ENCODE results near the gene PLCL1.
A peak's percentile ranks its signal among the peaks of the same experiment; 100 is the strongest.

PLCL1 gene

GRCh38 chr2:197804049-197804757 is at the start of gene PLCL1:
PLCL1 (plus strand) TSS chr2:197804593.
- DNase-seq: peak; percentile 94

- DNase-seq: no peak
These were observed 45.4 kb upstream of the PLCL1 start for GRCh38 chr2:197759013-197759412.

DNA sequence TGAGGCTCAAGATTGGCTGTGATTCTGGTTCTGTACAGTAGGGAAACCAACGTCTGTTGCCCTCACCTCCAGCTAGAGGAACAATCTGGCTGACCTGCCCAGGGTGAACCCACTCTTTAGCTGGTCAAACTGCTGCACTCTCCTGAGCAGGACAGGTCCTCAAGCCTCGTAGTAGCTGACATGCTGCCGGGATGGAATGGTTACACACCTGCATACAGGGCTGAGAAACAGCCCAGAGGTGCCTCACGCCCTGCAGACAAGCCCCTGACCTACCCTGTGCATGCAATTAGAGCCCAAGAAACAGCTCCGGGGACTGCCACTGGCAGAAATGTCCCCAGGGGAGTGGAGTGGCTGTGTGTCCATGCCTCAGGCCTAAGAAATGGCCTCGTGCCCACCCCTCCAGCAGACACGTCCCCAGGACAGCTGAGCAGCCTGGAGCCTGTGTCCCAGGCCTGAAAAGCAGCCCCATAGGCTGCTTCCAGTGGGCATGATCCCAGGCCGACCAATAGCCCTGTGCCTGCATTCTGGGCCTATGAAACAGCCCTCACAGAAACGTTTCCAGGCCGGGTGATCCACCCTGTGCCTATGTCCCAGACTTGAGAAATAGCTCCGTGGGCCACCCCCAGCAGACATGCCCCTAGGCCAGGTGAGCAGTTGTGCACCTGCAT is 44.6 kb upstream of the PLCL1 start:
- no peak for DNase-seq

DNA sequence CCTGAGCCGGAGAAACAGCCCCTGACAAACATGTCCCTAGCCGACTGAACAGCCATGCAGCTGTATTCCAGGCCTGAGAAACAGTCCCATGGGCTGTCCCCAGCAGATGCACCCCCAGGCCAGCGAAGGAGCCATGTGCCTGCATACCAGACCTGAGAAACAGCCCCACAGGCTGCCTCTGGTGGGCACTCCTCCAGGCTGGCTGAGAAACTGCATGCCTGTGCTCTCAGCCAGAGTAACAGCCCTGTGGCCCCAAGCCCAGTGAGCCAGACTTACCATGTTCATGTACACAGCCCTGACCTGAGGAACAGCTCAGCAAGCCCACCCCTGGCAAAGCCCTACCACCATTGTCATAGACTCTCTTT is 44.1 kb upstream of the PLCL1 start:
- DNase-seq: no peak

- peak in 1 of 2 experiments; percentile 31 for DNase-seq
These were observed 26.5 kb upstream of the PLCL1 start for GRCh38 chr2:197777823-197778407.

DNA sequence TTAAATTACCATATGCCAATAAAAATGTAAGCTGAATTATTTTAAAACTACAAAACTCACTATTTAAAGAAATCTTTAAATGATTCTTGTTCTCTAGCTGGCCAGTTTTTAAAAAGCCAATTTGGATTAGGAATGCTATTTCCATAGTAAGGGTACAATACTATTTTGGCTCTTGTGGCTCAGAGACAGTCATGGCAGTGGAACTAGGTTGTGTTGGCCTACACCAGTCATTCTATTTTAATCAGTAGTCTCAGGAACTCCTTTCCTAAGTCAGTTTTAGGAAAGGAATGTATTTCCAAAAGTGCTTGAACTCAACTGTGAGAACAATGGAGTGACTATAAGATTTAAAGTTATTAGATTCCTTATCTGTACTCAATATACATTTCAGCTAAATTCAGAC is 25.1 kb upstream of the PLCL1 start:
- no peak for DNase-seq

- no peak for DNase-seq
These were observed 22.3 kb upstream of the PLCL1 start for GRCh38 chr2:197782126-197782525.

- DNase-seq: no peak
These were observed 19.1 kb upstream of the PLCL1 start, which contains the start of gene BOLL for GRCh38 chr2:197784956-197785941. BOLL (minus strand) TSS chr2:197785319; CDS start chr2:197781850, 3,469 bp downstream.

- peak; percentile 80 to 86 for DNase-seq
These were observed 18.1 kb upstream of the PLCL1 start for GRCh38 chr2:197786010-197786877.

DNA sequence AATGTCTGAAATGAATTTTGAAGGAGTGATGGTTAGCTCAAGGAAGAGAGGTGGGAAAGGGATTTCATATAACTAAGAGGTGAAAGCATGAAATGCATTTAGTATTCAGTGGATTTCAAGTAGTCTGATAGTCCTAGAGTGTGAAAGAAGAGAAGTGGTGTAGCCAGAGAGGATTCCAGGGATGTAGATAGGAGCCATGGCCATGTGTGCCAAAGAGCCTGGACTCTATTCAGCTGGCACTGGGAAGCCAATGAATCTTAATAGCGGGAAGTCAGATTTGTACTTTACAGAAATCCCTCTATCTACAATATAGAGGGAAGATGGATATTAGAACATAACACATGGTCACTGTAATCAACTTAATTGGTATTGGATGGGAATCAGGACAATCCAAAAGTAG is 10.9 kb upstream of the PLCL1 start:
- no peak for DNase-seq

DNA sequence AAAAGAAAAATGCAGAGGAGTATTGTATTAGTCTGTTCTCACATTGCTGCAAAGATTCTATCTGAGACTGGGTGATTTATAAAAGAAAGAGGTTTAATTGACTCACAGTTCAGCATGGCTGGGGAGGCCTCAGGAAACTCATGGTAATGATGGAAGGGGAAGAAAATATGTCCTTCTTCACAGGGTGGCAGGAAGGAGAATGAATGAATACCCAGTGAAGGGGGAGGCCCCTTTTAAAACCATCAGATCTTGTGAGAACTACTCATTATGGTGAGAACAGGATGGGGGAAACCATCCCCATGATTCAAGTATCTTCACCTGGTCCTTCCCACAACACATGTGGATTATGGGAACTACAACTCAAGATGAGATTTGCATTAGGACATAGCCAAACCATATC is 9.1 kb upstream of the PLCL1 start:
- DNase-seq: no peak

GRCh38 chr2:197798187-197798586 is 6.2 kb upstream of the PLCL1 start:
- DNase-seq: no peak

- DNase-seq: no peak
These were observed 5.3 kb upstream of the PLCL1 start for GRCh38 chr2:197799068-197799467.

GRCh38 chr2:197800091-197800490 is 4.3 kb upstream of the PLCL1 start:
- DNase-seq: no peak

GRCh38 chr2:197801033-197801432 is 3.4 kb upstream of the PLCL1 start:
- DNase-seq: no peak

GRCh38 chr2:197803033-197803444 is 1.4 kb upstream of the PLCL1 start:
- DNase-seq: peak in 1 of 2 experiments; percentile 34

DNA sequence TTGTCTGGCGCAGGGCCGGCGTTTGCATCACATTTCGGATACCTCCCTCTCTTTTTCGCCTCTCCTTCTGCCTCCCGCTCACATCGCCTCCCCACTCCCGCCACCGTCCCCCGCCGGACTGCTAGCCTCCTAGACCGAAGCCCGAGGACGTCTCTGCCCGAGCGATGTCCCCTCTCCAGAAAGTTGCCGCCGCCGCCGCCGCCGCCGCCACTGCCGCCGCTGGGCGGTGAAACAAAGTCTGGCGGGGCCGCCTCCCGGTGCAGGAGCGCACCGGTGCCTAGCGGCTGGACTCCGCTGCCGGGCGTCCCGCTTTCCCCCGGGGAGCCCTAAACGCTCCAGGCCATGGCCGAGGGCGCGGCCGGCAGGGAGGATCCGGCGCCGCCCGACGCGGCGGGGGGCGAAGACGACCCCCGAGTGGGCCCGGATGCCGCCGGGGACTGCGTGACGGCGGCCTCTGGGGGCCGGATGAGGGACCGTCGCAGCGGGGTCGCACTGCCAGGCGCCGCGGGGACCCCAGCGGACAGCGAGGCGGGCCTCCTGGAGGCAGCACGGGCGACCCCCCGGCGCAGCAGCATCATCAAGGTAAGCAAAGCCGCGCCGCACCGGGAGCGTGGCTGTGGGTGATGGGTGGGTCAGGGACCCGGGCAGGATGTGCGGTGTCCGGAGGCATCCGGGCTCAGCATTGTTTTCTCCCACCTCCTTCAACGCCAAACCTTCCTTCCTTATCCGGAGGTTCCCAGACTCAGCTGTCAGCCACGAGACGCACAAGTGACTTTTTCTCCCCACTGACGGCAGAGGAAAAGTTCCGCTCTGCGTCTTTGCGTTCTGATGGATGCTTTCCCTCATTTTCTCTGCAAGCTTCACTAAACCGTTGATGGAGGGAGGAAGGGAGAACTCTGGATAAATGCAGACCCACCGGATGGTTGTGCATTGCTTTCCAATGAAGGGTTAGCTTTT is 643 bp downstream of the PLCL1 start:
- peak; percentile 59 to 66 for DNase-seq

- DNase-seq: no peak
These were observed 1.6 kb downstream of the PLCL1 start for GRCh38 chr2:197805715-197806633.

- no peak for DNase-seq
These were observed 4.7 kb downstream of the PLCL1 start for GRCh38 chr2:197809064-197809463.

GRCh38 chr2:197810016-197810415 is 5.6 kb downstream of the PLCL1 start:
- DNase-seq: no peak

Data from activated T-cell treated with anti-CD3 and anti-CD28 coated beads, Interleukin-2, amount 50 U/mL, for 48 hours (primary cell).